Common myeloid progenitor, CD34-positive (primary cell): ENCODE results near the gene HSPA12B. TPM values are rescaled to one million over a fixed set of nuclear protein-coding genes. Genes with fewer than 3 reads are reported as not detected.

Experiments used
- CTCF ChIA-PET: fragments of 350-600 bp; sonication (Branson Sonifier 250); formaldehyde crosslinking; loops from one replicate; lab custom pipeline; 2021; ENCODE audit warnings: antibody characterized with exemption; lab: Charles Lee
- POLR2A ChIA-PET: fragments of 350-600 bp; sonication (Branson Sonifier 250); formaldehyde crosslinking; loops from one replicate; lab custom pipeline; 2021; ENCODE audit warnings: antibody characterized with exemption; lab: Charles Lee
- DNase-seq, 3 donors: peaks; one replicate each; pipeline versions ENCODE4 v3.0.0 to v3.0.0-alpha.2; 2013
- H3K27ac ChIP-seq, 2 experiments: 1 replicate in 1 of 2; 2 replicates in 1 of 2; pipeline ENCODE4 v1.7.0; 2013; ENCODE audit warnings: inconsistent platforms in 2 of 2, low read length in 2 of 2, mild to moderate bottlenecking in 2 of 2, low read depth in 1 of 2, moderate library complexity in 1 of 2; ENCODE audit not compliant: severe bottlenecking in 2 of 2, insufficient read depth in 1 of 2, poor library complexity in 1 of 2
- H3K27me3 ChIP-seq, 5 experiments: replicated peaks in 2 of 5; 1 replicate in 3 of 5; 2 replicates in 2 of 5; pipeline versions ENCODE4 v1.6.1 to v1.7.0; 2013; ENCODE audit warnings: low read length in 4 of 5, mild to moderate bottlenecking in 2 of 5, moderate library complexity in 2 of 5, inconsistent platforms in 1 of 5; ENCODE audit not compliant: insufficient read depth in 5 of 5, control insufficient read depth in 4 of 5
- H3K36me3 ChIP-seq, 4 experiments: 1 replicate in 2 of 4; 2 replicates in 2 of 4; pipeline versions ENCODE4 v1.6.1 to v1.7.0; 2013; ENCODE audit warnings: low read length in 3 of 4, control low read depth in 1 of 4, mild to moderate bottlenecking in 1 of 4; ENCODE audit not compliant: control insufficient read depth in 4 of 4, insufficient read depth in 4 of 4
- H3K4me1 ChIP-seq, 4 experiments: 1 replicate in 3 of 4; 2 replicates in 1 of 4; pipeline versions ENCODE4 v1.6.1 to v1.7.1; 2013; ENCODE audit warnings: low read length in 3 of 4, mild to moderate bottlenecking in 3 of 4, control low read depth in 1 of 4, inconsistent platforms in 1 of 4, moderate library complexity in 1 of 4; ENCODE audit not compliant: control insufficient read depth in 4 of 4, insufficient read depth in 4 of 4; ENCODE audit errors: control extremely low read depth in 1 of 4
- H3K4me3 ChIP-seq, 7 experiments: 1 replicate in 4 of 7; 2 replicates in 3 of 7; pipeline versions ENCODE4 v1.5.1 to v1.7.0; 2013; ENCODE audit warnings: mild to moderate bottlenecking in 7 of 7, low read length in 6 of 7, moderate library complexity in 6 of 7, inconsistent platforms in 2 of 7, low read depth in 2 of 7, control low read depth in 1 of 7; ENCODE audit not compliant: insufficient read depth in 4 of 7, control insufficient read depth in 1 of 7; ENCODE audit errors: extremely low read depth in 1 of 7
- H3K9me3 ChIP-seq, 5 experiments: 1 replicate in 4 of 5; 2 replicates in 1 of 5; pipeline versions ENCODE4 v1.6.1 to v1.7.1; 2013; ENCODE audit warnings: low read length in 4 of 5, mild to moderate bottlenecking in 2 of 5, inconsistent platforms in 1 of 5, low read depth in 1 of 5, moderate library complexity in 1 of 5; ENCODE audit not compliant: control insufficient read depth in 4 of 5, insufficient read depth in 2 of 5; ENCODE audit errors: control extremely low read depth in 1 of 5
- WGBS: methylation state at CpG from one replicate; pipeline ENCODE4 v1.1.5; 2013; ENCODE audit not compliant: insufficient coverage; 5-methylcytosine and 5-hydroxymethylcytosine counted together
- polyA plus RNA-seq: library from polyadenylated mRNA; unstranded; fragments of 120-200 nt; gene quantifications from one replicate; pipeline ENCODE4 v1.2.1, GENCODE V29; 2013

HSPA12B gene
- polyA plus RNA-seq: 1.2 TPM

- Histone ChIP-seq H3K27ac (no peak within 1 kb of the TSS), H3K36me3 (no peaks in the 10 kb centered on the region), H3K9me3 (no peaks in the 10 kb centered on the region), H3K4me1 (peaks cover 0 to 6% (median 2%) of the 10 kb centered on the region in 4 experiments), H3K4me3 (peak within 1 kb of the TSS in 2 of 7 experiments; percentile 16 to 32), H3K27me3 (peaks cover 3 to 46% (median 16%) of the 10 kb centered on the region in 5 experiments)
- 10% methylated on average over 49 of the region's 67 CpGs for WGBS
- ChIA-PET POLR2A (no interaction called here), CTCF (interaction anchor here (1.0 to 2.3 kb wide), 2 partner anchors 16 to 28 kb away, joined by 3 to 5 read pairs; no protein-coding TSS in a partner anchor)
- peak in 2 of 3 donors; percentile 38 to 43 for DNase-seq
Observed at GRCh38 chr20:3732327-3733118, at the start of gene HSPA12B. TSS of gene HSPA12B (plus strand) at chr20:3732685. CDS start at chr20:3738675, 5,990 bp downstream.

- 79% methylated on average over 6 of the region's 7 CpGs for WGBS
Observed at GRCh38 chr20:3685341-3685740, 47.1 kb upstream of the HSPA12B start.

DNA sequence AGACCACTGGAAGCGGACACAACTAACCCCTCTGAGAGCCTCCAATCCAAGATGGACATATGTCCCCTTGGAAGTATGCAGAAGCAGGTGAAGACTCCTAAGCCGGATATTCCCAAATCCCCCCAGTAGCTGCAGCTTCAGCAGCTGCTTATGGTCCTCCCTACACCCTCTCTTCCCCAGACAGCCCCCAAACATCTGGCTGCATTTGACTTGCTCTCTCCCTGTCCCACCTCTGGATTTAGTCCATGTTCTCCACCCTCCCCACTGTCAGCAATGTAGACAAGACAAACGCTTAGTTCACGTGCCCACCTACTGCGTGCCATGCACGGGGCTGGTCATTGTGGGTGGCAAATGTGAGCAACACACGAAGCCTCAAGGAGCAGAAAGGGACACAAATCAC, 46.1 kb upstream of the HSPA12B start:
- Histone ChIP-seq H3K4me3 (no peak overlapping the region), H3K27me3 (peaks cover 0 to 52% (median 24%) of the 10 kb centered on the region in 5 experiments), H3K36me3 (no peaks in the 10 kb centered on the region), H3K9me3 (no peaks in the 10 kb centered on the region), H3K4me1 (peaks cover 0 to 9% (median 4%) of the 10 kb centered on the region in 4 experiments), H3K27ac (no peak overlapping the region)
- CTCF ChIA-PET: interaction anchor here (1.0 to 3.2 kb wide), 5 partner anchors 9 to 24 kb away, joined by 3 to 12 read pairs (median 6); no protein-coding TSS in a partner anchor
- POLR2A ChIA-PET: interaction anchor here (0.6 kb wide), 1 partner anchor 21 kb away, joined by 3 read pairs; no protein-coding TSS in a partner anchor
- DNase-seq: no peak
- WGBS: 91% methylated on average over 4 of the region's 7 CpGs

More at GRCh38 chr20:3685341-3685740, 47.1 kb upstream of the HSPA12B start:
- ChIA-PET POLR2A (interaction anchor here (0.6 kb wide), 1 partner anchor 105 kb away, joined by 7 read pairs; no protein-coding TSS in a partner anchor), CTCF (interaction anchor here (1.0 to 2.5 kb wide), 4 partner anchors 9 to 25 kb away, joined by 3 to 12 read pairs (median 5); no protein-coding TSS in a partner anchor)
- peaks cover 0 to 9% (median 4%) of the 10 kb centered on the region in 4 experiments for H3K4me1 ChIP-seq
- peaks cover 0 to 62% (median 24%) of the 10 kb centered on the region in 5 experiments for H3K27me3 ChIP-seq
- no peak overlapping the region for H3K27ac ChIP-seq
- H3K4me3 ChIP-seq: no peak overlapping the region
- H3K9me3 ChIP-seq: no peaks in the 10 kb centered on the region
- no peak for DNase-seq
- no peaks in the 10 kb centered on the region for H3K36me3 ChIP-seq

DNA sequence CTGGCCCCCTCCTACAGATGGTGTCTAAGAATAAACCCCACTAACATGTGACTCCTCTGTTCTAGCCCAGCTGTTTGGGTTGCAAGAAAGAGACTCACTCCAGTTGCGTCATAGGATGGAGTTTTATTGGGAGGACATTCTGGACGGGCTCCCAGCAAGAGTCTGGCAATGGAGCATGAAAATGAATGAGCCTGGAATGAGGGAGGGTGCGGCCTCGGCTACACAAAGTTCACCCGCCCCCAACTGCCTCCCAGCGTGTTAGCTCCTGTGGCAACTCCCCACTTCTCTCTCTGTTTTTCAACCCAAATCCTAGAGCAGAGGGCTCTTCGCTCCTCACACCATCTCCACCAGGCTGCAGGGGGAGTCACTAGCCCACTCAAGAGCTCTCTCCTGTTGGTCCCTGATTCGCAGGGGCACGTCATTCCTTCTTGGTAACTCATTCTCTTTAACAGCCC, 45.6 kb upstream of the HSPA12B start:
- Histone ChIP-seq H3K27ac (no peak overlapping the region), H3K9me3 (no peaks in the 10 kb centered on the region), H3K36me3 (no peaks in the 10 kb centered on the region), H3K27me3 (peaks cover 0 to 47% (median 24%) of the 10 kb centered on the region in 5 experiments), H3K4me3 (no peak overlapping the region), H3K4me1 (peaks cover 0 to 6% (median 2%) of the 10 kb centered on the region in 4 experiments)
- WGBS: 80% methylated on average over 9 of the region's 9 CpGs
- CTCF ChIA-PET: interaction anchor here (1.4 to 3.2 kb wide), 4 partner anchors 8 to 24 kb away, joined by 4 to 12 read pairs (median 8); no protein-coding TSS in a partner anchor
- POLR2A ChIA-PET: interaction anchor here (0.6 kb wide), 1 partner anchor 21 kb away, joined by 3 read pairs; no protein-coding TSS in a partner anchor
- no peak for DNase-seq

DNA sequence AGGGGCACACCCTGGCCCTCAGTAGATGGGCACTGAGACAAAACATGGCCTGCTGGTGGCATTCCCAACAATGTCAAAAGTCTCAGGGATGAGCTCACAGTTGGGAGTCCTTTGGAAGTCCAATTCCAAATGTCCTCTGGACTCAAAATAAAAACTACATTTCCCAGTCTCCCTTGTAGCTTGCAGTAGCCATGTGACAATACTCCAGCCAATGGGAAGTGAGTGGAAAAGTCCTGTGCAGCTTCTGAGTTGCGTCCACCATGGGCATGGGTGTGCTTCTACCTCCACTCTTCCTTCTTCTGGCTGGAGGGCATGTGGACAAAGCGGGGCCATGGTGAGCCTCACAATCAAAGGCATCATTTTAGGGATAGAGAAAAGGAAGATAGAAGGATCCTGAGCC, 44.8 kb upstream of the HSPA12B start:
- ChIA-PET POLR2A (no interaction called here), CTCF (interaction anchor here (1.3 to 3.2 kb wide), 2 partner anchors 11 to 23 kb away, joined by 5 to 11 read pairs; no protein-coding TSS in a partner anchor)
- Histone ChIP-seq H3K36me3 (no peaks in the 10 kb centered on the region), H3K27me3 (peaks cover 0 to 40% (median 20%) of the 10 kb centered on the region in 5 experiments), H3K4me3 (no peak overlapping the region), H3K9me3 (no peaks in the 10 kb centered on the region), H3K4me1 (no peaks in the 10 kb centered on the region), H3K27ac (no peak overlapping the region)
- WGBS: 60% methylated on average over 1 of the region's 2 CpGs
- DNase-seq: no peak

DNA sequence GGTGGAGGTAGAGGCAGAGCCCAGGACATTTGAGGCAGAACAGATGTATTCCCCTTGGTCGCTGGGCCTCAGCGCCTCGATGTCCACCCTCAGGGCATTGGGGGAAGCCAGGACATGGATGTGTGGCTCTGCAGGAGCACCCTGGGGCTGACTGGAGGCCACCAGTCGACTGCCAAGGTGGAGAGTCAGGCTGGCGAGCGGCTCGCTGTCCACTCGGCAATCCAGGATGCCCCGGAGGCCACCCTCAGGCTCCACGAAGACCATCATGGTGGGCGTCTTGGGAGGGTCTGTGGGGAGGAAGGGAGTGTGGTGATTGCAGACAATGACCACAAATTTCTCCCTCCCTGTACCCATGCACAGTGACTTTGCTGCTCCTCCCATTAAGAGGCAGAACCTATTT, 42.5 kb upstream of the HSPA12B start:
- no peak for DNase-seq
- CTCF ChIA-PET: interaction anchor here (1.0 kb wide), 1 partner anchor 13 kb away, joined by 3 read pairs; no protein-coding TSS in a partner anchor
- WGBS: 98% methylated on average over 7 of the region's 11 CpGs
- H3K27ac ChIP-seq: no peak overlapping the region
- no peaks in the 10 kb centered on the region for H3K9me3 ChIP-seq
- no peak overlapping the region for H3K4me3 ChIP-seq
- no peaks in the 10 kb centered on the region for H3K4me1 ChIP-seq
- no peaks in the 10 kb centered on the region for H3K36me3 ChIP-seq
- POLR2A ChIA-PET: no interaction called here
- H3K27me3 ChIP-seq: peaks cover 0 to 27% (median 10%) of the 10 kb centered on the region in 5 experiments
